K562 (cell line): Measurements from ENCODE around the gene KCTD1. TPM values are rescaled to one million over a fixed set of nuclear protein-coding genes. Genes with fewer than 3 reads are reported as not detected.

Experiments
- ATAC-seq: fragments of 200-7000 bp; cut with Tn5 transposase; 3 replicates; pipeline ENCODE4 v1.9.1; 2020; ENCODE audit warnings: moderate library complexity
- BruUV-seq: library from RNA; stranded (reverse); fragments of 400-500 nt; replicated peaks from 2 replicates; lab custom pipeline; 2021; lab: Mats Ljungman, UMichigan
- CTCF ChIA-PET: fragments of 300-600 bp; formaldehyde crosslinking; extraction: SDS; loops from one replicate; lab custom pipeline; 2021; ENCODE audit warnings: low intra/inter-chr PET ratio; lab: Yijun Ruan, JAX
- POLR2A ChIA-PET: fragments of 300-600, 350-650 bp; sonication (Branson Sonifier 250); formaldehyde crosslinking; extraction: SDS; loops from one replicate; lab custom pipeline; 2021; ENCODE audit warnings: antibody characterized with exemption, inconsistent platforms; lab: Yijun Ruan, JAX
- DNase-seq, 4 experiments: peaks; one replicate each; pipeline versions ENCODE4 v3.0.0 to v3.0.0-alpha.2; 2011 to 2018; ENCODE audit warnings: low spot score in 3 of 4, mixed read lengths in 3 of 4; ENCODE audit errors: extremely low read depth in 1 of 4
- FAIRE-seq: peaks from 2 replicates; lab custom pipeline; 2011; peaks lifted over from hg19 to GRCh38; lab: Jason Lieb, UNC
- H2AFZ ChIP-seq: 2 replicates; pipeline ENCODE4 v1.6.0; 2011; ENCODE audit warnings: low read depth, low read length, control low read depth, inconsistent platforms
- H3K27ac ChIP-seq: fragments of 200-600 bp; 3 replicates; pipeline ENCODE4 v1.8.0; 2011; ENCODE audit warnings: low read depth, mild to moderate bottlenecking, control low read depth, inconsistent platforms, low read length, moderate library complexity, mixed read lengths; ENCODE audit errors: extremely low read depth
- H3K27me3 ChIP-seq, 2 experiments: fragments of 300-600 bp in 1 of 2; 2 replicates in 1 of 2; 3 replicates in 1 of 2; pipeline versions ENCODE4 v1.6.0 to v1.8.0; 2011; ENCODE audit warnings: inconsistent platforms in 2 of 2, low read length in 2 of 2, mild to moderate bottlenecking in 1 of 2, mixed read lengths in 1 of 2, moderate library complexity in 1 of 2; ENCODE audit not compliant: control insufficient read depth in 2 of 2, insufficient read depth in 2 of 2
- H3K36me3 ChIP-seq: fragments of 300-600 bp; 3 replicates; pipeline ENCODE4 v1.8.0; 2011; ENCODE audit warnings: mild to moderate bottlenecking, low read length, inconsistent platforms; ENCODE audit not compliant: control insufficient read depth, insufficient read depth
- H3K4me1 ChIP-seq, 2 experiments: fragments of 200-600 bp in 1 of 2; replicated peaks in 1 of 2; 2 replicates in 1 of 2; 3 replicates in 1 of 2; pipeline versions ENCODE4 v1.5.1 to v1.8.0; 2011; ENCODE audit warnings: inconsistent platforms in 2 of 2, low read length in 2 of 2, mild to moderate bottlenecking in 1 of 2, mixed read lengths in 1 of 2, moderate library complexity in 1 of 2; ENCODE audit not compliant: control insufficient read depth in 2 of 2, insufficient read depth in 2 of 2
- H3K4me2 ChIP-seq: 2 replicates; pipeline ENCODE4 v1.6.1; 2011; ENCODE audit warnings: low read length, control low read depth, inconsistent platforms, mixed read lengths; ENCODE audit not compliant: insufficient read depth
- H3K4me3 ChIP-seq: fragments of 200-600 bp; sonication (generic), shearing (Covaris generic); 2 replicates; pipeline ENCODE4 v1.5.1; 2016; ENCODE audit warnings: control low read depth, inconsistent platforms
- H3K79me2 ChIP-seq: fragments of 200-600 bp; 3 replicates; pipeline ENCODE4 v1.8.0; 2011; ENCODE audit warnings: low read length, inconsistent platforms; ENCODE audit not compliant: control insufficient read depth, insufficient read depth
- H3K9ac ChIP-seq, 2 experiments: 2 replicates each; pipeline versions ENCODE4 v1.6.0 to v1.6.1; 2011; ENCODE audit warnings: low read depth in 2 of 2, low read length in 2 of 2, control low read depth in 1 of 2, inconsistent platforms in 1 of 2, mild to moderate bottlenecking in 1 of 2, mixed read lengths in 1 of 2; ENCODE audit not compliant: insufficient read depth in 1 of 2
- H3K9me1 ChIP-seq: one replicate; pipeline ENCODE4 v1.6.0; 2011; ENCODE audit warnings: inconsistent platforms, mild to moderate bottlenecking, low read length, moderate library complexity; ENCODE audit not compliant: control insufficient read depth, insufficient read depth
- H3K9me3 ChIP-seq: replicated peaks from 2 replicates; pipeline ENCODE4 v1.5.1; 2011; ENCODE audit warnings: low read depth, low read length, inconsistent platforms; ENCODE audit not compliant: control insufficient read depth, insufficient read depth
- H4K20me1 ChIP-seq: replicated peaks from 2 replicates; pipeline ENCODE4 v1.6.1; 2011; ENCODE audit warnings: low read length, inconsistent platforms, mixed read lengths; ENCODE audit not compliant: control insufficient read depth, insufficient read depth
- GTF2F1 ChIP-seq: IDR thresholded peaks from 2 replicates; pipeline ENCODE4 v1.6.1; 2011; ENCODE audit warnings: low read depth, low read length, improper control_type of control experiment
- MCM3 ChIP-seq: fragments of 450-650 bp; IDR thresholded peaks from 2 replicates; pipeline ENCODE4 v1.6.1; 2016
- NELFE ChIP-seq: IDR thresholded peaks from 2 replicates; pipeline ENCODE4 v1.6.1; 2011; ENCODE audit warnings: mild to moderate bottlenecking; ENCODE audit not compliant: insufficient read depth, insufficient read length
- PYGO2 ChIP-seq: fragments of 450-650 bp; IDR thresholded peaks from 2 replicates; pipeline ENCODE4 v1.6.1; 2016; ENCODE audit warnings: mild to moderate bottlenecking, missing genetic modification characterization, moderate library complexity, missing compliant biosample characterization
- SIN3A ChIP-seq, 2 experiments: fragments of 150-350 bp in 1 of 2; IDR thresholded peaks; 2 replicates each; pipeline ENCODE4 v1.6.1; 2011 to 2016; ENCODE audit warnings: borderline replicate concordance in 2 of 2, low read depth in 2 of 2, low read length in 2 of 2, mild to moderate bottlenecking in 2 of 2, moderate library complexity in 2 of 2; ENCODE audit not compliant: control insufficient read depth in 1 of 2
- TAF1 ChIP-seq: IDR thresholded peaks from 2 replicates; pipeline ENCODE4 v1.6.1; 2011; ENCODE audit warnings: mild to moderate bottlenecking, low read length, moderate library complexity; ENCODE audit not compliant: insufficient read depth, control insufficient read depth, severe bottlenecking; ENCODE audit errors: extremely low read depth
- ZNF232 ChIP-seq: sonication (generic); formaldehyde crosslinking; IDR thresholded peaks from 2 replicates; pipeline ENCODE4 v1.8.0; 2022; ENCODE audit warnings: mild to moderate bottlenecking, missing genetic modification reagents
- WGBS: fragments of 100-300 bp; shearing (Covaris generic); methylation state at CpG from one replicate; pipeline ENCODE4 v1.1.6; 2016; ENCODE audit warnings: low coverage, mixed read lengths; ENCODE audit not compliant: insufficient coverage; ENCODE audit errors: missing lambda C conversion rate; 5-methylcytosine and 5-hydroxymethylcytosine counted together
- in situ Hi-C: fragments of 300-500 bp; cut with MboI; formaldehyde crosslinking; loops from 4 replicates; pipeline ENCODE4 v1.15.0; 2018; ENCODE audit warnings: inconsistent platforms, mixed read lengths
- intact Hi-C: fragments of 100-400 bp; cut with micrococcal nuclease; formaldehyde crosslinking; loops from 2 replicates; pipeline ENCODE4 v1.14.2; 2022
- polyA plus RNA-seq, 8 experiments: library from polyadenylated mRNA; depleted of rRNA in 4 of 8; stranded (reverse) in 5 of 8; unstranded in 3 of 8; fragments of >200 nt; fragmentation: Nextera tagmentation in 2 of 8; fragmentation: Illumina TruSeq in 1 of 8; extraction: Ambion mirVana in 2 of 8; extraction: Trizol in 1 of 8; gene quantifications; 2 replicates each; pipeline versions ENCODE4 v1.2.1 to v1.2.3, GENCODE V29; 2011 to 2014; ENCODE audit warnings: inconsistent platforms in 1 of 8, missing spikeins in 1 of 8
- total RNA-seq, 7 experiments: library from RNA; depleted of rRNA in 6 of 7; stranded (reverse); fragments of >200 nt in 6 of 7; fragmentation: Illumina TruSeq in 2 of 7; extraction: Trizol in 2 of 7; gene quantifications; 2 replicates each; pipeline versions ENCODE4 v1.2.1 to v1.2.3, GENCODE V29; 2011 to 2021; ENCODE audit warnings: low replicate concordance in 1 of 7

Gene KCTD1
- total and polyA plus RNA-seq, 9 of the 15 experiments (the other 6 are each of a cell fraction or from before 2014, with no cell fraction given): not detected

DNA sequence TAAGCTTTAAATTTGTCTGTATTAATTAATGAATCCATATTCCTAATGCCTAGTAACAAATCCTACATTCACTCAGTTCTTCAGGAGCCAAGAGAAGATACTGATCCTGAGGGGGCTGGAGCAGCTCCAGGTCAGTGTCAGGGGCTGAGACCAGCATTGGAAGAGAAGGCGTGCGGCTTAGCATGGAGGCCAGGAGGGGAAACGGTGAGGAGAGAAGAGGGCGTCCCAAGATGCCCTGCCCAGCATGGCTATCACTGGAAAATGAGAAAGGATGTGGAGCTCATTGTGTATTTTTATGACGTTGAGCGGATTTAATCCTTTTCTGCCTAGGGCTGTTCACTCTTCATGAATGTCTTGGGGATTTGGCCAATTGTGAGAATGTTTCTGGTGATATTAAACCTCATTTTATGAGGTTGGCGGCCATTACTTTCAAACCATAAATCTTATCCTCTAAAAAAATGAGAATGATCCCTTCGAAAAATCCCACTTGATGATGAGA lies 131.7 kb downstream of the KCTD1 start:
- BruUV-seq: no TSS peak
- Histone ChIP-seq H2AFZ (peak overlapping the region; percentile 77), H3K27me3 (peaks cover 0 to 18% of the 10 kb centered on the region in 2 experiments; a peak in 3 of 5 replicates), H3K9me1 (no peaks in the 10 kb centered on the region), H3K27ac (no peak overlapping the region), H3K4me1 (no peaks in the 10 kb centered on the region; a peak in 1 of 5 replicates)
- DNase-seq: no peak
- ChIA-PET POLR2A (interaction anchor here (0.6 to 0.7 kb wide), 2 partner anchors 13 to 213 kb away, joined by 3 to 4 read pairs; no protein-coding TSS in a partner anchor), CTCF (no interaction called here)
- in situ Hi-C loops: no loop called here
- 8% methylated on average over 8 of the region's 8 CpGs for WGBS
- intact Hi-C loops: no loop called here
- no peak for TF ChIP-seq PYGO2 (tag)
- TF ChIP-seq ZNF232 (CRISPR knock-in tag): no peak
- no peak for TF ChIP-seq NELFE
- no peak for TF ChIP-seq MCM3
- no peak for TF ChIP-seq SIN3A (IDR thresholded peaks at IDR 0.05; ENCODE audit: borderline replicate concordance in 2 of 2, control insufficient read depth in 1 of 2, low read depth in 2 of 2, low read length in 2 of 2)
- no peak for TF ChIP-seq GTF2F1
- TF ChIP-seq TAF1: no peak
- TF ChIP-seq, all 486 proteins: peak for 0
- FAIRE-seq (no peak), ATAC-seq (0 out of 3 replicates have a peak, but pooled peaks have one; percentile 12)
- Histone ChIP-seq H3K4me3 (no peak overlapping the region), H3K9ac (no peak overlapping the region), H3K4me2 (no peak overlapping the region), H4K20me1 (no peaks in the 10 kb centered on the region), H3K36me3 (no peaks in the 10 kb centered on the region), H3K79me2 (no peaks in the 10 kb centered on the region), H3K9me3 (no peaks in the 10 kb centered on the region)
